GM12892 (cell line): ENCODE results near the gene FAM200C.

Experiments
- POLR2A ChIP-seq: IDR thresholded peaks from 2 replicates; pipeline ENCODE4 v1.6.1; 2011; ENCODE audit warnings: low read depth, low read length, control low read depth
- POLR2AphosphoS5 ChIP-seq: IDR thresholded peaks from 2 replicates; pipeline ENCODE4 v1.6.1; 2011; ENCODE audit warnings: low read depth, low read length, control low read depth
- TAF1 ChIP-seq: IDR thresholded peaks from 2 replicates; pipeline ENCODE4 v1.6.1; 2011; ENCODE audit warnings: low read depth, mild to moderate bottlenecking, control low read depth, low read length, borderline replicate concordance

DNA sequence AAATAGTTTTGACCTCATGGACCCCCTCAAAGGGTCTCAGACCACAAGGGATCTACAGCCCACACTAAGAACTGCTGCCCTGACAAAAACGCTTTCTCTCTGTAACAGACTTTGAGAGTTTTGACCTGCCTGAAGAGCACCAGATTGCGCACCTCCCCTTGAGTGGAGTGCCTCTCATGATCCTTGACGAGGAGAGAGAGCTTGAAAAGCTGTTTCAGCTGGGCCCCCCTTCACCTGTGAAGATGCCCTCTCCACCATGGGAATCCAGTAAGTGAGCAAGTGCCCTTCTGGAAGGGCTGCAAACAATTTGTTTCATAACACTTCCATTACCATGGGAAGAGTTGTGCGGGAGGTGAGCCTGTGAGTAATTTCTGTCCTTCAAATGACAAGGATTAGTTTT lies 27.8 kb upstream of the FAM200C start:
- TF ChIP-seq POLR2A (no peak), POLR2AphosphoS5 (no peak), TAF1 (no peak)
